NCI-H187 treated with DMSO at 0.1 percent for 48 hours (cell line): ENCODE measurements around the gene IL1R1.

ENCODE experiments used
- DNase-seq: peaks from one replicate; lab custom pipeline; 2025; lab: John Stamatoyannopoulos, UW

Gene IL1R1

DNA sequence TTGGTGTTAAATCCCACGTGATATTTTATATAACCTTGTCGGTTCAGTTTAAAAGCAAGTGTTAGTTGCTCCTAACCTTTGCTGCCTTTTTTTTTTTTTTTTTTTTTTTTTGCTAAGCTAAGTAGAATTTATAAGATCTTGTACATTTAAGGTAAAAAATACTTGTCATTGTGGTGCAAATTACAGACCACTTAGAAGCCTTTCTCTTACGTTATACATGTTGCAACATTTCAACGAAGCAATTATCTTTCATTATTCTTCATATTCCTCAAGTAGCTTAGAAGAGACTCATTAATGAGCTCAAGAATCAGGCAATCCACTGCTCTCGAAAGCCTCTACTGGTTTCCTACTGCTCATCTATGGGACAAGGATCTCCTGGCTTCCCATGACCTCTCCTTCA is 29.4 kb downstream of the IL1R1 start:
- DNase-seq = no peak

DNA sequence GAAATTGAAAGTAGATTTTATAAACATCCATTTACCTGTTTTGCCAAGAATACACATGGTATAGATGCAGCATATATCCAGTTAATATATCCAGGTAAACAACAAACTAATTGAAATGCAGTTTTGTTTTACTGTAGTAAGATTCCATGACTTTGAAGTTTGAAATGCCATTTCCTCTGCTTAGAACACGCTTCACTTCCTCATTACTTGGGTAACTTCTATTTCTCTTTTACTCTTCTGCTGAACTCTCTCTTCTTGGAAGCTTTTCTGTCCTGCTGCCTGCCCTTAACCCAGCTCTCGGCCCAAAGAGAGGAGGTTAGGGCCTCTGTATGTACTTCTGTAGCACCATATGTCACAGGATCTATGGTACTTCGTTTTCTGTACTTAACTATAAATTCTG is 30.2 kb downstream of the IL1R1 start:
- DNase-seq = no peak

DNA sequence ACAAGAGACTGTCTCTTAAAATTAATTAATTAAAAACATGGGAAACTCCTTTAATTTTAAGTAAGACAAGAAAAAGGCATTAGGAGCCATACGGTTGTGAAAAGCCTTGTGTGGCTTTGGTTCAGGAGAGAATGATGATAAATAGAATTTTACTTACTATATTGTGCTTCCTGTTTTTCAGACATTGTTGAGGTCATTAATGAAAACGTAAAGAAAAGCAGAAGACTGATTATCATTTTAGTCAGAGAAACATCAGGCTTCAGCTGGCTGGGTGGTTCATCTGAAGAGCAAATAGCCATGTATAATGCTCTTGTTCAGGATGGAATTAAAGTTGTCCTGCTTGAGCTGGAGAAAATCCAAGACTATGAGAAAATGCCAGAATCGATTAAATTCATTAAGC is 33.6 kb downstream of the IL1R1 start:
- DNase-seq = no peak

DNA sequence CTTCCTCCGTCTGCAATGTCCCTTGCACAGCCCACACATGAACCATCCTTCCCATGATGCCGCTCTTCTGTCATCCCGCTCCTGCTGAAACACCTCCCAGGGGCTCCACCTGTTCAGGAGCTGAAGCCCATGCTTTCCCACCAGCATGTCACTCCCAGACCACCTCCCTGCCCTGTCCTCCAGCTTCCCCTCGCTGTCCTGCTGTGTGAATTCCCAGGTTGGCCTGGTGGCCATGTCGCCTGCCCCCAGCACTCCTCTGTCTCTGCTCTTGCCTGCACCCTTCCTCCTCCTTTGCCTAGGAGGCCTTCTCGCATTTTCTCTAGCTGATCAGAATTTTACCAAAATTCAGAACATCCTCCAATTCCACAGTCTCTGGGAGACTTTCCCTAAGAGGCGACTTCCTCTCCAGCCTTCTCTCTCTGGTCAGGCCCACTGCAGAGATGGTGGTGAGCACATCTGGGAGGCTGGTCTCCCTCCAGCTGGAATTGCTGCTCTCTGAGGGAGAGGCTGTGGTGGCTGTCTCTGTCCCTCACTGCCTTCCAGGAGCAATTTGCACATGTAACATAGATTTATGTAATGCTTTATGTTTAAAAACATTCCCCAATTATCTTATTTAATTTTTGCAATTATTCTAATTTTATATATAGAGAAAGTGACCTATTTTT is 35.4 kb downstream of the IL1R1 start:
- DNase-seq = no peak

DNA sequence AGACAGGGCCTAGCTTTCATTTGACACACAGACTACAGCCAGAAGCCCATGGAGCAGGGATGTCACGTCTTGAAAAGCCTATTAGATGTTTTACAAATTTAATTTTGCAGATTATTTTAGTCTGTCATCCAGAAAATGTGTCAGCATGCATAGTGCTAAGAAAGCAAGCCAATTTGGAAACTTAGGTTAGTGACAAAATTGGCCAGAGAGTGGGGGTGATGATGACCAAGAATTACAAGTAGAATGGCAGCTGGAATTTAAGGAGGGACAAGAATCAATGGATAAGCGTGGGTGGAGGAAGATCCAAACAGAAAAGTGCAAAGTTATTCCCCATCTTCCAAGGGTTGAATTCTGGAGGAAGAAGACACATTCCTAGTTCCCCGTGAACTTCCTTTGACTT is 36.5 kb downstream of the IL1R1 start:
- DNase-seq = no peak

DNA sequence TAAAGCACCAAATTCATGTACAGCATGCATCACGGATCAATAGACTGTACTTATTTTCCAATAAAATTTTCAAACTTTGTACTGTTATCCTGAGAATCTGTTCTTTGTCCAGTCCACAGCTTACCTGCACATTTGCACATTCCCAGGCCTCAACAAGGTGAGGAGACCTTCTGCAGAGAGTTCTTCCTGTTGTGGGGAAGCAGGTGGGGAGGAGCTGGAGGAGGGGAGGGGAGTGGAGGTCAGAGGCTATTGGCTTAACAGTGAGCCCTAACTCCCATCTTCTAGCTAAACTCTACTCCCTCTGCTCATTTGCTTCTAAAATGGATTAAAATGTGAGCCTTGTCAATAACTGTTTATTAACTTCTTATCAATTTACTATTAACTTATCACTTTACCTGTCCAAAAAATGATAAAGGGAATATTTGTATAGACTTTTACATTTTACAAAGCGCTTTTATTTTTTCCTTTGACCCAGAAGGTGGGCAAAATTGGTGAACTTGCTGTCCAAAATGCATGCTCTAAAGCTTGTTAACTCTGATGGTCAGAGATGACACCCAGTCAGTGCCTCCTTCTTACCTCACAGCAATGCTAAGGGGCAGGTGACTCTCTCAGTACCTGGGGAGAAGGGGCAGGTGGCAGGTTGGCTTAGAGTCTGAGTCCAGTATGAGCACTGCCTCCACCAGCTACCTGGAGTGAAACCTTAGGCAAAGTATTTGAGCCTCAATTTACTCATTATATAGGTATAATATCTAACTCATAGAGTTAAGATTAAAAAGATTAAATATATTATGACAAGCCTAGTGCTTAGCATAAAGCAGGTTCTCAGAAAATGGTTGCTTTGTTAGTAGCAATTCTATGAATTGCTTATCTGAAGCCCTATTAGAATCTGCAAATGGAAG is 37.5 kb downstream of the IL1R1 start:
- no peak for DNase-seq

DNA sequence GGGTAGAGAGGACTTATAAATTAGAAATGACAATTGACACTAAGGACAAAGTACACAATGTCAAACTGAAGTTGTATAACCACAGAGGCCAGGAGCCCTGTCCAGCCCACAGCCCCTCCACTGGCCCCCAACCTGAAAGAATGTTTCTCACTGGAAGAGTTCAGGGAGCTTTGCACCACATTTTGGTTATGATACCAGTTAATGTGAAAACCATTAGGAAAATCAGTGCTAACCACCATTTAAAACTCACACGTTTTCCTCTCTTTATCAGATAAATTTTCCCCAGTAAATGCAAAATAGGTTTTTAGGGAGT is 38.1 kb downstream of the IL1R1 start:
- DNase-seq = no peak

DNA sequence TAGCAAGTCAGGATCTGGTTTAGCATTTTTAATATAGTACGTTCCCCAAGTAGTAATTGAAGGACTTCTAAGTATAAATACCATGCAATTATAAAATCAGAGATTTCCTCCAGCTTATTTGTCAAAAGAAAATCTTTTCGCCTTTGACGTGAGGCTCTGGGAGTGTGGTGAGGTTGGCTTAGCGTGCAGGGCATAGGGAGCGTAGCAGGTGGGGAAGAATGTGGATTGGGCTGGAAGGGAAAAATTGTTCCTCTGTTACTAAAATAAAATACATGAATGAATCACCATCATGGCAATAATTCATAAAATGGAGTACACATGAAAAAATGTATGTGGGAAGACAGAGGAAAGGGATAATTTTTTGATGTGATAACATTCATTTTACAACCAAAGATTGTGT is 38.8 kb downstream of the IL1R1 start:
- DNase-seq = no peak

DNA sequence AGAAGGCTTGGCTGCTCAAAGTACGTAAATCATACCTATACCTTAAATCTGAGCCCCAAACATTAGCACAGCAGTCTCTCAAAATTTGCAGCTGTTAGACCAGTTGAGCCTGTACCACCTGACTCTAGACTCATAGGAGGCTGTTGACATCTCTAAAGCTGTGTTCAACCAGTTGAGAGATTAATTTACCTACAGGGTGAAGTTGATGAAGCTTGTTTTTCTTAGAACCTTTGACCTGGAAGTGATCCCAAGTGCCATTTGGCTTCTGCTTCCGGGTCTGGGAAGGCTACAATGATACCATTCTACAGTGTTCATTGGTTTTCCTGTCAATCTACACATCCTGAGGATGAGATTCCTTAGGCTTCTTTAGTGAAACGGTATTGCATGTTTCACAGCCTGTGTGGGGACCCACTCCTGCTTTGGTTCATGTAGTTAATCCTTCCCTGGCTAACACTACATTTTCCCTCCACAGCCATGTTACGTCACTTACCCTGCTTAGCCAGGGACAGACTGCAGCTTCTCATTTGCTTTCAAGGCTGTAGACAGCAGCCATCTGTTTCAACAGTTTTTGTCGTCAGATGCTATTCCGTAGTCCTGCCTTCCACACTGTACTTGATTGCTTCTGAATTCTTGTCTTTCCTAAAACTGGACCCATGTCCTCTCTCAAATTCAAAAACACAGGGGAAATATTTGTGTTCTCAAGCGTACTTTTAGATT is 39.5 kb downstream of the IL1R1 start:
- DNase-seq = no peak

DNA sequence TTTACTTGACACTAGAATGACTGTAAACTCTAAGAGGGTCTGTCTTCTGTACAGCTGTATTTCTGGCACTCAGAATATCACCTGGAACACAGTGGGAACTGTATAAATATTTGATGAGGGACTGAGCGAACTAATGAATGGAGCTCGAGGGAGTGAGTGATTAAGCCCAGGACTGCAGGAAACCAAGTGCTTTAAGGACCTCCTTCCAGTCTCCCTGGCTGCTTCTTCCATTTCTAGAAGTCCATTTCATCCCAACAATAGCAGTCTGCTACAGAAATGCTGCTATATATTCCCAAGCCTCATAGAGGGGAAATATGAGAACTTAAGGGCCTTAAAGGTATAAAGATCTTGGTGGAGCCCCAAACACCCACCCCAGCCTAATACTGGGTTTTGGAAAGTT is 41.5 kb downstream of the IL1R1 start:
- no peak for DNase-seq

DNA sequence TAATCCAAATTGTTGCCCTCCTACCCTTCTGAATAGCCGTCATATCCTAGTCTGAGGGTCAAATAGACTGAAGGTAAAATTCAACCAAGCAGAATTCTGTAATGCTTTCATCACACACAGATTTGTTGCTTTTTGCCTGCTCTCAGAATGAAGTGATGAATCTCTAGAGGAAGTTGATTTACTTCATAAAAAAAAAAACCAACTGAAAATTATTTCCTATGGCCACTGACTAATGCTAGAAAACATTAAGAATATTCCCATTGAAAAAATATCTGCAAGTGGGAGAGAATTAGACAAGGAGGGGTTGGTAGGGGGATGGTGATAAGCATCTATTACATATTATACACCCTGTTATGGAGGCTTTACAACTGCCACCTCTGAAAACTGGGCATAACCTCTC is 42.0 kb downstream of the IL1R1 start:
- no peak for DNase-seq

DNA sequence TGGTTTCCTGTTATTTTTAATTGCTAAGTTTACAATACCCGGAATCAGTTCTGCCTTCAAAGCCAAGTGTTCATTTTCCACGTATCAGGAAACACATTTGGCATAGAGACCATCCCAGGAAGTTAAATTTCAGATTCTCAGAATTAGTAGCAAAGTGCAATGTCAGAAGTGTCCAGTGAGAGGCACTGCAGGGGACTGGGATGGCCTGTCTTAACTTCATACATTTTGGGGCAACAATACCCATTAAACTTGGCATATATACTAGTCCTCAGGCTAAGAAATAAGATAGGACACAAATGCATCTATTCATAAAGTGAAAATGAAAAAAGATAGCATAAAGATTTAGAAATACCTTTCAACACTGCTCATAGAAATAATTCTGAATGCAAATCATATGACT is 42.8 kb downstream of the IL1R1 start:
- DNase-seq = no peak

DNA sequence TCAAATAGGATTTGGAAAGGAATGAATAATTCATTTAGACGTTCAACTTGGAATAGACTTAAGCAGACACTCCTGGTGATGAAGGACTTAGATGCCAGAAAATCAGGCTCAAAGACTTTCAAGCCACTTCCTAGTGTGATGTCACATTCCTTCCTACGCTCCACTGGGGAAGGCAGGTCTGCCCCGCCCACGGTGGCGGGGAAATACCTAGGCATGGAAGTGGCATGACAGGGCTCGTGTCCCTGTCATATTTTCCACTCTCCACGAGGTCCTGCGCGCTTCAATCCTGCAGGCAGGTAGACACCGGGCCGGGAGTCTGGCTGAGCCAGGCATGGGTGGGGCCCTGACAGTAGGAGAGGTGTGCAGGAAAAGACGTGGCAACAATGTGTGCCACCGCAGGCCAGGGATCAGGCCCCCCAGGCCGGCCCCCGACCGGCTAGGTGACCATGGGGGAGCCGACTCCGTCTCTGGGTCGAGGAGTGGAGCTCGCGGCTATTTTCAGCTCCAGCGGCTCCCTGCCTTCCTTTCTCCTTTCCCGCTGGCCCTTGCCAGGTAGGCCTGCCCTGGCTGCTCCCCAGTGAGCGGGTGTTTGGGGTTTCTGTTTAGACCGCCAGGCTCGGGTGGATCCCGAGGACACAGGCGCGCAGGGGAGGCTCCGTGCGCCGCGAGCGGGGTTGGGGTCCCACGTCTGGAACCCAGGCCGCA is 44.4 kb downstream of the IL1R1 start, which contains the start of gene IL1RL2:
Gene IL1RL2 (plus strand): TSS at position 233 of the 705 bp plus-strand sequence. CDS start 845 bp downstream, outside the sequence.
- DNase-seq = no peak

DNA sequence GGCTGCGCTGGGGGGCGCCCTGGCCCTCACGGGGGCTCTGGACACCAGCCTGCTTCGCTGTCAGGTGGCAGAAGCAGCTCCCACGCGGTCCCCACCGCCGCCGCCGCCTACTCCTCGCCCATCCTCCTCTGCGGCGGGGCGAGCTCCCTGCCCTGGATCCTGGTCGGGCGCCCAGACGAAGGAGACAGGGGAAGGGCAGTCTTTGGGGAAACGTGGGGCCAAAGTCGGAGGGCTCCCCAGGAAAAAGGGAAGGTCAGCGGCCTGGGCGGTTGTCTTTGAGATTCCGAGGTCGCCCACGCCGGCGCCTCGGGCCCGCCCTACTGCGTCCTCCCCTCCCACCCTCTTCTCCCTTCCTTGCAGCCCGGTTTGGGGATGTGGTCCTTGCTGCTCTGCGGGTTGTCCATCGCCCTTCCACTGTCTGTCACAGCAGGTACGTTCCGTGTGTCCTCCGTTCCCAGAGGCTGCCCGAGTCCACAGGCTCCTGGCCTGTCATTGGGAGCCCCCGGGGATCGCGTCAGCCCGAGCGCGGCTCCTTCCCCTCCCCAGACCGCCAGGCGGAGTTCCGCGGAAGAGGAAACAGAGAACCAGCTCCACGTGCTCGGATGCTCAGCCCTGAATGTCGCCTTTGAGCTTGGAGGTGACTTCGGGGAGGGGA is 45.1 kb downstream of the IL1R1 start:
- no peak for DNase-seq

DNA sequence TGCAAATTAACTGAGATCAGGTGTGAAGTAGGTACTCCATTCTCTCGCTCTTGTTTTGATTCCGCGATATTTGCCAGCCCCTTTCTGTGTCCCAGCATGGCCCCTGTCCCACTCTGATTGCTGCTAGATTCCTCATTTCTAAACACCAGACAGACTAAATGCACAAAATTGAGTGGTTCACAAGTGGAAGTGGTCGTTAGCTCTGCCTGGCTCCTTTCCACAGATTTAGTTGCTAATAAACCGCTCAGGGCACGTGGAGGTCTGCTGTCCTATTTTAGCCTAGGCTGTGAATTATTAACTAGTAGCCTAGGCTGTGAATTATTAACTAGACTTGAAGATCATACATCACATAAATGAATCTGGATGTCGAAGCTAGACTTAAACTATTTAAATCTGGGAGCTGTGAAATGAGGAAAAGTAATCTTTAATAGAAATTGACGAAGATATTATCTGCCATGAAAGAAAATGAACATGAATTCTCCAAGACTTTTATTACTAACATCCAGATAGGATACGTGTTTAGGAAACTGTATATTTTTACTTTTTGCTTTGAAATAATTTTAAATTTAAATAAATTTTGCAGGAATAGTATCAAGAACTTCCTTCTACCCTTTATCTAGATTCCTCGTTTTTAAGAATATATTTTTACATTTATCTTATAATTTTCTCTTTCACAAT is 48.0 kb downstream of the IL1R1 start:
- DNase-seq = no peak

DNA sequence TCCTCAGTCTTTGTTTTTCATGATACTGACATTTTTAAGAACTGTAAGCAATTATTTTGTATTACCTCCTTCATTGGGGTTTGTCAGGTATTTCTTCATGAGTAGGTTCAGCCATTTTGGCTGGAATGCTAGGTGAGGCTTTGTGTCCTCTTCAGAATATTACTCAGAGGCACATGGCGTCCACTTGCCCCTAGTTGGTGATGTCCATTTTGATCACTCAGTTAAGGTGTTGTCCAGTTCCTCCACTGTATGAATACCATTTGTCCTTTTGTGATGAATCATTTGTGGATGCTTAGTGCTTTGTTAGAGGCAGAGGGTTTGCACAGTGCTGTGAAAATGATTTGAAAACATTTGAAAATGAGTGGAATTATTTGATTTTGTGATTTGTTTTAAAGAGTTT is 49.0 kb downstream of the IL1R1 start:
- DNase-seq = no peak

DNA sequence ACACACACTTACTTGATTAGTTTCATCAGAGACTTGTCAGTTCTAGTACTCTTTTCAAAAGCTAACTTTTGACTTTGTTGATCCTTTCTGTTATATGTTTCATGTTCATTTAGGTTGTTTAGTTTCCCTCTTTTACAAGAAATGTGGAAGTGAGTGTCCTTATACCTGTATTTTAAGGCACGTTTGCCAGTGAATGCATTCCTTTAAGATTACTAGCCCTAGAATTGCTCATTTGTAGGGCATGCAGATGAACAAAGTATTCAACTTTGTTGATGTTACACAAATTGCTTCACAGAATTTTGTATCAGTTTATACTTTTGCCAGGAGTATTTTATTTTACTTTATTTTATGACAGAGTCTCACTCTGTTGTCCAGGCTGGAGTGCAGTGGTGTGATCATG is 50.5 kb downstream of the IL1R1 start:
- DNase-seq = no peak

DNA sequence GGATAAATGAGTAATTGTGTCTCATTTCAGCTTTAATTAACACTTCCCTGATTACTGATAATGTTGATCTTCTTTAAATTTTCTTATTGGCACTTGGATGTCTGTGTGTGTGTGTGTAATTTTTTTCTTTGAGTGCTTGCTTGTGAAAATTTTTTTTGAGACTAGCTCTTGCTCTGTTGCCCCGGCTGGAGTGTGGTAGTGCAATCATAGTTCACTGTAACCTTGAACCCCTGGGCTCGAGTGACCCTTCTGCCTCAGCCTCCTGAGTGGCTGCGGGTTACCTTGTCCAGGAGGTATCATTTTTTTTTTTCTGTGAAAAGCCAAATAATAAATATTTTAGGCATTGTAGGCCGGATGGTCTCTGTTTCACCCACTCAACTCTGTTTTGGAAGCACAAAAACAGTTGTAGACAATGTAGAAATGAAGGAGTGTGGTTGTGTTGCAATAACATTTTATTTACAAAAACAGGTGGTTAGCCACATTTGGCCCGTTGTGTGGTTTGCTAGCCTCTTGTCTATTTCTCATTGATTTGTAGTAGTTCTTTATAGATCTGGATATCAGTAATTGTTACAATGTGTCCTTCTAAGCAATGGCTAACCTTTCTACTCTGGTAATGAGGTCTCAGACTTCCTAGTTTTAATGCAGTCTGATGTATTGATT is 52.2 kb downstream of the IL1R1 start:
- no peak for DNase-seq

DNA sequence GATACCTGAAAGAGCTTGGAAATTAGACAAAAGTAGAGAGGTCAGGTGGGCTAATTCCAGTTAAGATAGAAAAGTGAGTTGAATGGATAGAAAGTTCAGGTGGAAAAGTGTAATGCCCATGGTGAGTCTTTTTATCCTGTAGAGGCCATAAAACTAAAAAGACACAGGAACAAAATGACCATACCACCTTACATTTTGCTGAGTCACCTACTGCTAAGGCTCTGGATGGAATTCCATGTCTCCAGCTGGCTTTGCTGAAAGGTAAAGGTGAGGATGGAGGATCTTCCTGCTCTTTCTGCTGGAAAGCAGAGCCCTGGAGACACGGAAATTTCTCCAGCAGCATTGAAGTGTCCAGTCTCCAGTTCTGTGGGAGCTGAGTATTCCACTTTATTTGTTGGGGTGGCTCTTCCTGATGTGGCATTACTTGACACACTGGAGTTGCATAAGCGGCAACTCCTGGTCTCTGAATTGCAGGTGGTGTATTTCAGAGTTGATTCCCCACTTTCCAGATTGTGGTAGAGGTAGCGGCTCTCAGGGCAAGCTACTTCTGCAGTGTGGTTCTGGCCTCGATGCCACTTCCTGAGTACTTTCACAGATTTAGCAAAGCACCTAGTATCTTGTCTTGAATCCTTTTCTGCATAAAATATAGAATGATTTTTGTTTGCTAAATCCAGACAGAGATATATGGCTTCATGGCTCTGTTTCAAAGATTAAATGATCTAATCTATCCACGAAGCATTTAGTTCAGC is 55.0 kb downstream of the IL1R1 start:
- no peak for DNase-seq

DNA sequence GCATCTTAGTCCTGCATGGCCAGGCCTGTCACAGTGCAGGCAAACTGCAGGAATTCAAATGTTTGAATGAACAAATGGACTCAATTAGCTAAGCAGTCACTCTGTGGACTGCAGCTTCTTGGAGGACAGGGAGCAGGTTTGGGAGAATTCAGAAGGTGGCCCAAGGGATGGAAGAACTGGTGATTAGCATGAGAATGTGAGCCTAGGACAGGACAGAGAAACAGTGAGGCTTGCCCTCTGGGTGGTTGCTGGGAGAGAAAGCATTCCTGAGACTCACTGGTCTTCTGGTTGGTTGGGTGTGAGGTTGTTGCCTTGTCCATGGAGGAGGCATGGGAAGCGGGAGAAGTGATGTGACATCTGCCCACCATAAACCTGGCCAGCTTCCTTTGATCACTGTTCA is 58.0 kb downstream of the IL1R1 start:
- DNase-seq = no peak
